ENCODE data around the gene SIN3A. TPM values are rescaled to one million over a fixed set of nuclear protein-coding genes. Genes with fewer than 3 reads are reported as not detected.

SIN3A gene
- total and polyA plus RNA-seq, 2 of the 8 experiments (the other 6 are each of a cell fraction or from before 2014, with no cell fraction given): 69.5 to 109 TPM

DNA sequence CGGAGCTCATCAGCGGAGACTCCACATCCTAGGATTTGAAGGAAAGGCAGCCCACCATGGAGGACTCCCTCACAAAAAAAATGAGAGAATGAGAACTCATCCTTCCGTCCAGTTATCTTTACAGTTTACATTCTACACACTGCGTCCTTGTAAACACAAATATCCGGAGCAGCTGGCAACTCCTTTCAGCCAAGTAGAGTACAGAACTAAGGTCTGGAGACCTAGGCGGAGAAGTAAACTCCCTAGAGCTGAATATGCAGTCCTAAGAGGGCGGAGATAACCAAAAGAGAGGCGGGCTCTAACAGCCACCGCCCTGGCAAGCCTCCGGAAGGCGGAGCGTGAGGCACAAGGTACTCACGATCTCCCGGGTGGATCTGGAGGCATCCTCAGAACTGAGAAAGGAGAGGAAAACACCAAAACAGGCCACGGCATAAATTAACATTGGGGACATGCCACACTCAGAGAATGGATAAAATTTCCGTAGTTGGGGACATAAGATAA, 924 bp upstream of the SIN3A start (continued):
- TF ChIP-seq, protein P1, sequence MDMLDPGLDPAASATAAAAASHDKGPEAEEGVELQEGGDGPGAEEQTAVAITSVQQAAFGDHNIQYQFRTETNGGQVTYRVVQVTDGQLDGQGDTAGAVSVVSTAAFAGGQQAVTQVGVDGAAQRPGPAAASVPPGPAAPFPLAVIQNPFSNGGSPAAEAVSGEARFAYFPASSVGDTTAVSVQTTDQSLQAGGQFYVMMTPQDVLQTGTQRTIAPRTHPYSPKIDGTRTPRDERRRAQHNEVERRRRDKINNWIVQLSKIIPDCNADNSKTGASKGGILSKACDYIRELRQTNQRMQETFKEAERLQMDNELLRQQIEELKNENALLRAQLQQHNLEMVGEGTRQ (IDR thresholded peaks at IDR 0.05; ENCODE audit: low read length): no peak

All from H1 (cell line).